A673 (cell line): ENCODE measurements around the gene STXBP4. TPM values are rescaled to one million over a fixed set of nuclear protein-coding genes. Genes with fewer than 3 reads are reported as not detected.

ENCODE experiments used
- BruUV-seq: library from RNA; stranded (reverse); fragments of 400-500 nt; replicated peaks from 2 replicates; lab custom pipeline; 2021; lab: Mats Ljungman, UMichigan
- CTCF ChIA-PET: fragments of 300-600 bp; sonication (Branson Sonifier 250); formaldehyde crosslinking; loops from one replicate; lab custom pipeline; 2022; ENCODE audit warnings: antibody characterized with exemption; lab: Charles Lee
- POLR2A ChIA-PET: fragments of 300-600 bp; sonication (Branson Sonifier 250); formaldehyde crosslinking; loops from one replicate; lab custom pipeline; 2022; ENCODE audit warnings: antibody characterized with exemption; ENCODE audit not compliant: low non-redundant PET; lab: Charles Lee
- DNase-seq: peaks from one replicate; pipeline ENCODE4 v3.0.0-alpha.2; 2015; ENCODE audit warnings: low spot score
- H3K27ac ChIP-seq: fragments of 200-600 bp; sonication (generic); 2 replicates; pipeline ENCODE4 v1.5.1; 2016; ENCODE audit warnings: mixed run types, low read depth, mild to moderate bottlenecking, mixed read lengths, antibody characterized with exemption, low read length; ENCODE audit not compliant: poor library complexity, severe bottlenecking
- H3K27me3 ChIP-seq: fragments of 200-600 bp; sonication (generic); replicated peaks from 2 replicates; pipeline ENCODE4 v1.6.1; 2017; ENCODE audit warnings: mixed run types, low read depth, mild to moderate bottlenecking, mixed read lengths, antibody characterized with exemption, low read length; ENCODE audit not compliant: insufficient read depth, poor library complexity
- H3K36me3 ChIP-seq: fragments of 200-600 bp; sonication (generic); 2 replicates; pipeline ENCODE4 v1.6.1; 2016; ENCODE audit warnings: mixed run types, mild to moderate bottlenecking, mixed read lengths, antibody characterized with exemption, low read length; ENCODE audit not compliant: insufficient read depth, poor library complexity, severe bottlenecking
- H3K4me1 ChIP-seq: fragments of 200-600 bp; sonication (generic); 2 replicates; pipeline ENCODE4 v1.6.1; 2017; ENCODE audit warnings: mixed run types, mild to moderate bottlenecking, mixed read lengths, antibody characterized with exemption, low read length; ENCODE audit not compliant: insufficient read depth, poor library complexity, severe bottlenecking
- H3K4me3 ChIP-seq: fragments of 200-600 bp; sonication (generic); 2 replicates; pipeline ENCODE4 v1.5.1; 2016; ENCODE audit warnings: low read depth, mixed run types, mild to moderate bottlenecking, mixed read lengths, low read length; ENCODE audit not compliant: poor library complexity, severe bottlenecking
- H3K9me3 ChIP-seq: fragments of 200-600 bp; sonication (generic); 2 replicates; pipeline ENCODE4 v1.6.1; 2016; ENCODE audit warnings: mixed run types, low read depth, mild to moderate bottlenecking, mixed read lengths, antibody characterized with exemption, low read length; ENCODE audit not compliant: poor library complexity, severe bottlenecking
- EZH2 ChIP-seq: fragments of 200-600 bp; sonication (generic); IDR thresholded peaks from 2 replicates; pipeline ENCODE4 v1.6.1; 2017; ENCODE audit warnings: borderline replicate concordance, low read depth, mild to moderate bottlenecking, mixed read lengths, antibody characterized with exemption, low read length; ENCODE audit not compliant: poor library complexity, severe bottlenecking
- intact Hi-C: fragments of 100-400 bp; cut with micrococcal nuclease; formaldehyde crosslinking; loops from one replicate; pipeline ENCODE4 v1.10.0; 2022; ENCODE audit not compliant: unreplicated experiment
- total RNA-seq: library from RNA; stranded (reverse); gene quantifications from 2 replicates; pipeline ENCODE4 v1.2.3, GENCODE V29; 2021
- TF ChIP-seq, protein P1 (sequence below): fragments of 300-800, 200-600 bp; sonication (generic); conservative IDR thresholded peaks from 2 replicates; pipeline ENCODE4 v1.5.1; 2017; ENCODE audit warnings: low read depth, mild to moderate bottlenecking, antibody characterized with exemption, low read length, moderate library complexity, mixed read lengths

The STXBP4 gene
- total RNA-seq, 1 experiment from 2014 or later = 24.2 TPM

DNA sequence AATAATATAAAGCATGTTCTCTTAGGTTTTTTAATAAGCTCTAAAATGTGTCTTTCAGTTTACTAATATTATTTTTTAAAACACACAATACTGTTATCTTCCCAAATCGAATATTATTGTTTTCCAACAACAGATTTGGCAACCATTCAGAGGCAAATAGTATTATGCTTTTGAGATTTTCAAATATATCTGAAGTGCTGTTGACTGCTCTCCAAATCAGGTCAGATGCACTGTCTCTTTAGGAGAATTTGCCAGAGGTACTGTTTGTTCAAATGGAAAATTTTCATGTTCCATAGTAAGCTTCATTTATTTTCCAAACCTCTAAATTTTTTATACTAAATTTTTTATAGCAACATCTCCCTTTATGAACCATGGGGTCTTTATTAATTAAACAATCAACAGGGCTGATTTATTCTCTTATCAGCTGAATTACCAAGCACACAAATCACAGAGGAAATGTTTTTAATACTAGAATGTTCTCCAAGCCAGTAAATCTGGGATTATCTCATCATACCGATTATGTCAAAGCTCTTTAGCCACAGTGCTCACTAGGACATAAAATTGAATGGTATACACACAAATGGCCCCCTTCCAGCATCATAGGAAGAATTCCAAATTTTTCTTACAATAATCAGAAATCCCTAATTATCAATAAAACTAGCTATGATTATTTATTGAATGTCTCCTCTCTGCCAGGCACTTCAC lies 187.4 kb downstream of the STXBP4 start:
- no peaks in the 10 kb centered on the region for H3K36me3 ChIP-seq
- H3K27ac ChIP-seq = peak overlapping the region; percentile 16
- peaks cover 34% of the 10 kb centered on the region for H3K4me1 ChIP-seq
- no peaks in the 10 kb centered on the region for H3K9me3 ChIP-seq
- H3K4me3 ChIP-seq = no peak overlapping the region
- TF ChIP-seq, protein P1, sequence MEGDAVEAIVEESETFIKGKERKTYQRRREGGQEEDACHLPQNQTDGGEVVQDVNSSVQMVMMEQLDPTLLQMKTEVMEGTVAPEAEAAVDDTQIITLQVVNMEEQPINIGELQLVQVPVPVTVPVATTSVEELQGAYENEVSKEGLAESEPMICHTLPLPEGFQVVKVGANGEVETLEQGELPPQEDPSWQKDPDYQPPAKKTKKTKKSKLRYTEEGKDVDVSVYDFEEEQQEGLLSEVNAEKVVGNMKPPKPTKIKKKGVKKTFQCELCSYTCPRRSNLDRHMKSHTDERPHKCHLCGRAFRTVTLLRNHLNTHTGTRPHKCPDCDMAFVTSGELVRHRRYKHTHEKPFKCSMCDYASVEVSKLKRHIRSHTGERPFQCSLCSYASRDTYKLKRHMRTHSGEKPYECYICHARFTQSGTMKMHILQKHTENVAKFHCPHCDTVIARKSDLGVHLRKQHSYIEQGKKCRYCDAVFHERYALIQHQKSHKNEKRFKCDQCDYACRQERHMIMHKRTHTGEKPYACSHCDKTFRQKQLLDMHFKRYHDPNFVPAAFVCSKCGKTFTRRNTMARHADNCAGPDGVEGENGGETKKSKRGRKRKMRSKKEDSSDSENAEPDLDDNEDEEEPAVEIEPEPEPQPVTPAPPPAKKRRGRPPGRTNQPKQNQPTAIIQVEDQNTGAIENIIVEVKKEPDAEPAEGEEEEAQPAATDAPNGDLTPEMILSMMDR = no peak
- no peak for TF ChIP-seq EZH2
- intact Hi-C loops = no loop called here
- DNase-seq = no peak
- H3K27me3 ChIP-seq = no peaks in the 10 kb centered on the region
- no TSS peak for BruUV-seq
- CTCF ChIA-PET = no interaction called here
- POLR2A ChIA-PET = no interaction called here

DNA sequence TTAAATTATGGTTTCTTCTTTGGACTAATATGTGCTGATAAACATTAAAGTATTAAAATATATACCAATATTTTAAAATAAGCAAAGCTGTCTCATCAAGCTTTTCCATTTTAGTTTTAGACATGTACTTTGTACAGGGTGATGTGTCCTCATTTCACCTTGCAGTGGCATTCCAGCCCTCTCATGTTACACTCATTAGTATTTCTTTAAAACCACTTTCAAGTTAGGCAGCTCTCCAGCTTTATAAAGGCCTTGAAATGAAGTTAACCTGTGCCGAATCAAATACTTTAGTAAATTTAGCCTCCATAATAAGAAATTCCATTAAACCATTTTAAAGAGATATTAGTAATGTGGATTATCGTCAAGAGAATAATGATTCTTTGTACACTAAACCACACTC lies 188.6 kb downstream of the STXBP4 start:
- peak overlapping the region; percentile 35 for H3K27ac ChIP-seq
- no peaks in the 10 kb centered on the region for H3K9me3 ChIP-seq
- ChIA-PET CTCF (no interaction called here), POLR2A (no interaction called here)
- H3K36me3 ChIP-seq = no peaks in the 10 kb centered on the region
- intact Hi-C loops = no loop called here
- H3K27me3 ChIP-seq = no peaks in the 10 kb centered on the region
- DNase-seq = peak; percentile 37
- TF ChIP-seq EZH2 = no peak
- TF ChIP-seq, protein P1 = no peak
- H3K4me1 ChIP-seq = peaks cover 38% of the 10 kb centered on the region
- no TSS peak for BruUV-seq
- H3K4me3 ChIP-seq = no peak overlapping the region

DNA sequence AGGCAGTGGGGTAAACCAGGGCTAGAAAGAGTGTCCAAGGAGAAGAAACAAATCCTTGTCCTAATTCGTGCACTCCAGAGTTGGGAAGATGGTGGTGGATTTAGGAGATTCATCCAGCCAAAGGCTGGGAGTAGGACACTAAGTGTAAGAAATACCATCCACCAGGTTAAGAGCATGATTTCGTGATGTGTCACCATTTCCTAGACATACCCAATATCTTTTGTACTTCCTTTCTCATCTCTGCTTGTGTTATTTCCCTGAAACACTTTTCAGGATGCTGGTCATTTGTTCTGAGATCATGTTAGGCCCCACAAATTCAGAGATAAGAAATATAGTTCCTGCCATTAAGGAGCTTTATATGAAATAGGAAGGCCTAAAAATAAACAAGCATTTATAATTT lies 189.9 kb downstream of the STXBP4 start:
- BruUV-seq = no TSS peak
- TF ChIP-seq, protein P1 = no peak
- TF ChIP-seq EZH2 = no peak
- DNase-seq = no peak
- Histone ChIP-seq H3K27me3 (no peaks in the 10 kb centered on the region), H3K36me3 (no peaks in the 10 kb centered on the region), H3K4me3 (no peak overlapping the region), H3K4me1 (peaks cover 51% of the 10 kb centered on the region), H3K27ac (no peak overlapping the region), H3K9me3 (no peaks in the 10 kb centered on the region)
- ChIA-PET CTCF (no interaction called here), POLR2A (no interaction called here)
- intact Hi-C loops = no loop called here
